A549 (cell line): Measurements from ENCODE around the gene NXN. TPM values are rescaled to one million over a fixed set of nuclear protein-coding genes. Genes with fewer than 3 reads are reported as not detected.

Experiments
- ATAC-seq, 2 experiments: fragments of 200-7000 bp in 1 of 2; fragments of >200 bp in 1 of 2; cut with Nextera tagmentation in 1 of 2; cut with Tn5 transposase in 1 of 2; 3 replicates each; pipeline versions ENCODE4 v1.8.0 to v1.9.1; 2018 to 2020; ENCODE audit warnings: mild to moderate bottlenecking in 1 of 2, moderate library complexity in 1 of 2
- CTCF ChIA-PET: fragments of 300-600 bp; sonication (Branson Sonifier 250); formaldehyde crosslinking; extraction: SDS; loops from one replicate; lab custom pipeline; 2021; ENCODE audit warnings: antibody characterized with exemption, inconsistent platforms; lab: Yijun Ruan, JAX
- POLR2A ChIA-PET: fragments of 350-600 bp; formaldehyde crosslinking; extraction: SDS; loops from one replicate; lab custom pipeline; 2021; ENCODE audit warnings: antibody characterized with exemption, inconsistent platforms; lab: Yijun Ruan, JAX
- DNase-seq, 2 experiments: peaks; one replicate each; pipeline versions ENCODE4 v3.0.0 to v3.0.0-alpha.2; 2011 to 2016; ENCODE audit warnings: low read depth in 1 of 2, low spot score in 1 of 2
- FAIRE-seq: peaks from 2 replicates; lab custom pipeline; 2011; peaks lifted over from hg19 to GRCh38; lab: Jason Lieb, UNC
- H3K27ac ChIP-seq, 2 experiments: fragments of >200 bp; sonication (Bioruptor Twin); formaldehyde crosslinking; 3 replicates each; pipeline ENCODE4 v1.5.1; 2016 to 2017
- H3K4me1 ChIP-seq: fragments of >200 bp; sonication (Bioruptor Twin); formaldehyde crosslinking; 3 replicates; pipeline ENCODE4 v1.6.1; 2016
- H3K4me2 ChIP-seq: fragments of >200 bp; sonication (Bioruptor Twin); formaldehyde crosslinking; 3 replicates; pipeline ENCODE4 v1.6.1; 2016
- H3K4me3 ChIP-seq: fragments of >200 bp; sonication (Bioruptor Twin); formaldehyde crosslinking; 3 replicates; pipeline ENCODE4 v1.5.1; 2016
- H3K9me3 ChIP-seq: fragments of >200 bp; sonication (Bioruptor Twin); formaldehyde crosslinking; 3 replicates; pipeline ENCODE4 v1.6.1; 2016
- CBX2 ChIP-seq: fragments of 200-600 bp; sonication (generic); IDR thresholded peaks from 2 replicates; pipeline ENCODE4 v1.6.1; 2016; ENCODE audit warnings: low read depth, mild to moderate bottlenecking, borderline replicate concordance
- CBX8 ChIP-seq: fragments of 200-600 bp; sonication (generic); IDR thresholded peaks from 2 replicates; pipeline ENCODE4 v1.6.1; 2016
- CEBPB ChIP-seq, 2 experiments: fragments of >200 bp in 1 of 2; sonication (Bioruptor Twin) in 1 of 2; formaldehyde crosslinking in 1 of 2; IDR thresholded peaks; 2 replicates each; pipeline ENCODE4 v1.6.1; 2012 to 2016
- GATA3 ChIP-seq: IDR thresholded peaks from 2 replicates; pipeline ENCODE4 v1.6.1; 2012; ENCODE audit warnings: borderline replicate concordance
- HEYL ChIP-seq: fragments of 250-450 bp; sonication (Bioruptor Pico); IDR thresholded peaks from 2 replicates; pipeline ENCODE4 v1.8.0; 2021; ENCODE audit warnings: mild to moderate bottlenecking, moderate library complexity
- HOXA7 ChIP-seq: fragments of 250-450 bp; sonication (Bioruptor Pico); IDR thresholded peaks from 2 replicates; pipeline ENCODE4 v1.5.0; 2020; ENCODE audit warnings: mild to moderate bottlenecking, moderate library complexity
- HOXB13 ChIP-seq: fragments of 250-450 bp; sonication (Bioruptor Pico); IDR thresholded peaks from 2 replicates; pipeline ENCODE4 v1.5.0; 2020; ENCODE audit warnings: low read depth, mild to moderate bottlenecking, moderate library complexity
- HOXB5 ChIP-seq: fragments of 250-450 bp; sonication (Bioruptor Pico); IDR thresholded peaks from 2 replicates; pipeline ENCODE4 v1.5.0; 2020; ENCODE audit warnings: mild to moderate bottlenecking, moderate library complexity
- JUN ChIP-seq, 2 experiments: fragments of >200 bp; sonication (Bioruptor Twin); formaldehyde crosslinking; IDR thresholded peaks; 2 replicates in 1 of 2; 3 replicates in 1 of 2; pipeline ENCODE4 v1.6.1; 2016 to 2017
- KDM1A ChIP-seq: fragments of 200-600 bp; sonication (generic); IDR thresholded peaks from 2 replicates; pipeline ENCODE4 v1.6.1; 2016; ENCODE audit warnings: low read depth, mild to moderate bottlenecking
- KDM5A ChIP-seq: fragments of 200-600 bp; sonication (generic); IDR thresholded peaks from 2 replicates; pipeline ENCODE4 v1.6.1; 2016; ENCODE audit warnings: antibody characterized with exemption, mild to moderate bottlenecking
- MAFK ChIP-seq: fragments of 450-650 bp; IDR thresholded peaks from 2 replicates; pipeline ENCODE4 v1.6.1; 2014; ENCODE audit not compliant: partially characterized antibody
- NPAS2 ChIP-seq: fragments of 250-450 bp; sonication (Bioruptor Pico); IDR thresholded peaks from 2 replicates; pipeline ENCODE4 v1.8.0; 2022; ENCODE audit warnings: mild to moderate bottlenecking, moderate library complexity, borderline replicate concordance
- PHF8 ChIP-seq: fragments of 200-600 bp; sonication (generic); IDR thresholded peaks from 2 replicates; pipeline ENCODE4 v1.6.1; 2016; ENCODE audit warnings: low read depth, mild to moderate bottlenecking, antibody characterized with exemption, moderate library complexity, borderline replicate concordance
- POLR2A ChIP-seq: IDR thresholded peaks from 2 replicates; pipeline ENCODE4 v1.6.1; 2012; ENCODE audit warnings: mild to moderate bottlenecking, low read length
- RAD21 ChIP-seq, 2 experiments: fragments of >200 bp in 1 of 2; sonication (Bioruptor Twin) in 1 of 2; formaldehyde crosslinking in 1 of 2; IDR thresholded peaks in 1 of 2; conservative IDR thresholded peaks in 1 of 2; 2 replicates in 1 of 2; 3 replicates in 1 of 2; pipeline ENCODE4 v1.6.1; 2012 to 2018; ENCODE audit warnings: inconsistent platforms in 1 of 2
- RNF2 ChIP-seq: fragments of 200-600 bp; sonication (generic); IDR thresholded peaks from 2 replicates; pipeline ENCODE4 v1.6.1; 2016; ENCODE audit warnings: low read depth, mild to moderate bottlenecking, antibody characterized with exemption, moderate library complexity, borderline replicate concordance
- SMC3 ChIP-seq: fragments of >200 bp; sonication (Bioruptor Twin); formaldehyde crosslinking; IDR thresholded peaks from 3 replicates; pipeline ENCODE4 v1.6.1; 2018; ENCODE audit warnings: inconsistent platforms
- TFCP2L1 ChIP-seq: fragments of 250-450 bp; sonication (Bioruptor Pico); IDR thresholded peaks from 2 replicates; pipeline ENCODE4 v1.5.0; 2021; ENCODE audit warnings: mild to moderate bottlenecking
- ZNF302 ChIP-seq: fragments of 250-450 bp; sonication (Bioruptor Pico); IDR thresholded peaks from 2 replicates; pipeline ENCODE4 v1.9.0; 2021; ENCODE audit warnings: inconsistent platforms, mild to moderate bottlenecking, moderate library complexity
- WGBS: methylation state at CpG from one replicate; pipeline ENCODE4 v1.1.6; 2017; ENCODE audit errors: missing lambda C conversion rate; 5-methylcytosine and 5-hydroxymethylcytosine counted together
- polyA plus RNA-seq, 4 experiments: library from polyadenylated mRNA; depleted of rRNA in 3 of 4; stranded (reverse); fragments of >200 nt; fragmentation: RNase III in 1 of 4; extraction: RNeasy Plus Mini Kit Qiagen cat#74134 plus additional on column Dnase treatment in 1 of 4; gene quantifications; 2 replicates in 3 of 4; 3 replicates in 1 of 4; pipeline ENCODE4 v1.2.3, GENCODE V29; 2011 to 2017
- TF ChIP-seq, protein P1 (sequence below): IDR thresholded peaks from 2 replicates; pipeline ENCODE4 v1.6.1; 2012
- TF ChIP-seq, protein P2 (sequence below): fragments of 450-650 bp; IDR thresholded peaks from 2 replicates; pipeline ENCODE4 v1.6.1; 2014; ENCODE audit warnings: antibody characterized with exemption
- TF ChIP-seq, protein P3 (sequence below): fragments of >200 bp; sonication (Bioruptor Twin); formaldehyde crosslinking; IDR thresholded peaks from 3 replicates; pipeline ENCODE4 v1.5.1; 2016
- TF ChIP-seq, protein P4 (sequence below): IDR thresholded peaks from 2 replicates; pipeline ENCODE4 v1.6.1; 2012; ENCODE audit warnings: low read depth, borderline replicate concordance
- TF ChIP-seq, protein P5 (sequence below): fragments of >200 bp; sonication (Bioruptor Twin); formaldehyde crosslinking; IDR thresholded peaks from 3 replicates; pipeline ENCODE4 v1.6.1; 2016
- TF ChIP-seq, protein P6 (sequence below): fragments of 150-350 bp; IDR thresholded peaks from 2 replicates; pipeline ENCODE4 v1.6.1; 2014; ENCODE audit warnings: low read depth, mild to moderate bottlenecking, low read length

The NXN gene
- polyA plus RNA-seq, 2 of the 4 experiments (the other 2 are of a cell fraction): 24.6 to 31.1 TPM

DNA sequence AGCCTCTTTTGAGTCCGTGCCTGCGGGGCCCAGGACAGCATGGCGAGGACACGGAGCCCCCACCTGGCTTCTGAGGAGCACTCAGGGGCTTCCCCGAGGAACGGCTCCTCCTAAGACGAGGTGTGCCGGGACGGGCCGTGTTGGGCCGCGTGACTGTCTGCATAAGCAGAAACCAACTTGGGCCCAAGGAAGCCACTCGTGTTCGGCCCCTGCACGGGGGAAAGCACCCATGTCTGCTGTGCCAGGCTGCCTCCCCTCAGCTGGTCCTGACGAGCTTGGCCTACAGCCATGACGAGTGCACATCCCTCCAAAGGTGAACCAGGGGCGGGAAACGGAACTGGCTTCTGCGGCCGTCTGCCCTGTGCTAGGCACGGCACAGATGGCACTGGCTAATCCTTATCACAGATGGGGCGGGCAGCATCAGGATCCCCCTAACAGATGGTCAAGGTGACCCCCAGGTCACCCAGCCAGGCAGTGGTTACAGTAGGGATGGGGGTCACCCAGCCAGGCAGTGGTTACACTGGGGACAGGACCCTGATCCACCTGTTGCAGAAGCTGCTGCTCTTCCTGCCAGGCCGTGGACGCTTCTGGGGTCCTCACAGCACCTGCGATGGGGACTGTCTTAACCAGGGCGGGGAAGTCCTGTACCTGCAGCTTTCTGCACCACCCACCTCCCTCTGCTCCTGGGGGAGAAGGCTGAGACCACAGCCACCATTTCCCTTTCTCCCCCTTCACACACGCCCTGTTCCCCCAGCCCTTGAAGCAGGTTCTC, 171.9 kb downstream of the NXN start:
- POLR2A ChIA-PET: no interaction called here
- CTCF ChIA-PET: interaction anchor here (1.4 to 3.2 kb wide), 3 partner anchors 12 to 189 kb away, joined by 6 to 12 read pairs (median 11); partner anchors contain the start of genes NXN and TIMM22
- WGBS: 85% methylated on average over 26 of the region's 28 CpGs
- no peaks in the 10 kb centered on the region for H3K9me3 ChIP-seq
- ATAC-seq (no peak), DNase-seq (no peak), FAIRE-seq (no peak)
- H3K4me2 ChIP-seq: no peak overlapping the region
- H3K27ac ChIP-seq: no peak overlapping the region
- no peaks in the 10 kb centered on the region for H3K4me1 ChIP-seq
- H3K4me3 ChIP-seq: no peak overlapping the region
- TF ChIP-seq HOXB13 (CRISPR knock-in tag) (no peak), RAD21 (conservative IDR thresholded peaks at IDR 0.05 in 1 of 2, IDR thresholded peaks at IDR 0.05 in 1 of 2) (no peak)
- TF ChIP-seq, protein P1, sequence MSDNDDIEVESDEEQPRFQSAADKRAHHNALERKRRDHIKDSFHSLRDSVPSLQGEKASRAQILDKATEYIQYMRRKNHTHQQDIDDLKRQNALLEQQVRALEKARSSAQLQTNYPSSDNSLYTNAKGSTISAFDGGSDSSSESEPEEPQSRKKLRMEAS: no peak

DNA sequence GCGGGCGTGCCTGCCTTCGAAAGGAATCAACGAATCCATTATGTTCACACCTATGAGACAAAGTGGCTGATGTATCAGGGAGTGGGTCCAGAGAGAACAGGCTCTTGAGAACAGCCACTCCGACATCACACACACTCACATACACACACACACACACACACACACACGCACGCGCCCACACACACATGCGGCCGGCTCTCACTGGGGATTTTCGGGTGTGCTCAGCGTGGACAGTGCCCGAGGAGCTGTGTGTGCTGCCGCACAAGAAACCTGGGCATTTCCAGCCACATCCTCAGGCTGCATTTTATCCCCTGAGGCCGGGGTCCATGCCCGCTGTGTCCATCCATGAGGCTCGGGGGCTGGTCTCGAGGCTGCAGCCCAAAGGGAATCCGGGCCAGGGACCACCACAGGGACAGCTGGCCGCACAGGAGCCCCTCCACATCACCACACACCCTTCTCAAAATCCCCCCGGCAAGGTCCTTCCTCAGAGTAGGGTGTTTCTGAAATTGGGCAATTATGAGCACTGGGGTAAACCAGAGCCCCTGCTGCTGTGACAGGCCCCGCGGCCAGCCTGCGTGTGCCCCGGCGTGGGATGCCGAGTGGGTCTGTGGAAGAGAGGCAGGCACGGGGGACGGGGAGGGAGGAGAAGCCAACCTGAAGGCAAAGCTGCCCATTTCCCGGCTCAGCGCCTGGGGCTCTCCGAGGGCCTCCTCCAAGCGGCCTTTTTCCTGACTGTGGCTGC, 172.6 kb downstream of the NXN start:
- ChIA-PET CTCF (interaction anchor here (2.0 to 3.6 kb wide), 2 partner anchors 12 to 173 kb away, joined by 12 to 24 read pairs; partner anchors contain the start of gene NXN), POLR2A (no interaction called here)
- WGBS: 80% methylated on average over 30 of the region's 33 CpGs
- H3K4me1 ChIP-seq: no peaks in the 10 kb centered on the region
- H3K9me3 ChIP-seq: no peaks in the 10 kb centered on the region
- ATAC-seq: no peak; a peak in 1 of 6 replicates
- TF ChIP-seq RAD21 (conservative IDR thresholded peaks at IDR 0.05 in 1 of 2, IDR thresholded peaks at IDR 0.05 in 1 of 2) (no peak), HOXB5 (CRISPR knock-in tag) (no peak), RNF2 (no peak), PHF8 (no peak), HEYL (CRISPR knock-in tag) (no peak), NPAS2 (CRISPR knock-in tag) (no peak), HOXA7 (CRISPR knock-in tag) (no peak), MAFK (no peak)
- TF ChIP-seq, protein P2, sequence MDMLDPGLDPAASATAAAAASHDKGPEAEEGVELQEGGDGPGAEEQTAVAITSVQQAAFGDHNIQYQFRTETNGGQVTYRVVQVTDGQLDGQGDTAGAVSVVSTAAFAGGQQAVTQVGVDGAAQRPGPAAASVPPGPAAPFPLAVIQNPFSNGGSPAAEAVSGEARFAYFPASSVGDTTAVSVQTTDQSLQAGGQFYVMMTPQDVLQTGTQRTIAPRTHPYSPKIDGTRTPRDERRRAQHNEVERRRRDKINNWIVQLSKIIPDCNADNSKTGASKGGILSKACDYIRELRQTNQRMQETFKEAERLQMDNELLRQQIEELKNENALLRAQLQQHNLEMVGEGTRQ: no peak
- TF ChIP-seq, protein P3, sequence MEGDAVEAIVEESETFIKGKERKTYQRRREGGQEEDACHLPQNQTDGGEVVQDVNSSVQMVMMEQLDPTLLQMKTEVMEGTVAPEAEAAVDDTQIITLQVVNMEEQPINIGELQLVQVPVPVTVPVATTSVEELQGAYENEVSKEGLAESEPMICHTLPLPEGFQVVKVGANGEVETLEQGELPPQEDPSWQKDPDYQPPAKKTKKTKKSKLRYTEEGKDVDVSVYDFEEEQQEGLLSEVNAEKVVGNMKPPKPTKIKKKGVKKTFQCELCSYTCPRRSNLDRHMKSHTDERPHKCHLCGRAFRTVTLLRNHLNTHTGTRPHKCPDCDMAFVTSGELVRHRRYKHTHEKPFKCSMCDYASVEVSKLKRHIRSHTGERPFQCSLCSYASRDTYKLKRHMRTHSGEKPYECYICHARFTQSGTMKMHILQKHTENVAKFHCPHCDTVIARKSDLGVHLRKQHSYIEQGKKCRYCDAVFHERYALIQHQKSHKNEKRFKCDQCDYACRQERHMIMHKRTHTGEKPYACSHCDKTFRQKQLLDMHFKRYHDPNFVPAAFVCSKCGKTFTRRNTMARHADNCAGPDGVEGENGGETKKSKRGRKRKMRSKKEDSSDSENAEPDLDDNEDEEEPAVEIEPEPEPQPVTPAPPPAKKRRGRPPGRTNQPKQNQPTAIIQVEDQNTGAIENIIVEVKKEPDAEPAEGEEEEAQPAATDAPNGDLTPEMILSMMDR: no peak
- no peak overlapping the region for H3K4me2 ChIP-seq
- H3K4me3 ChIP-seq: no peak overlapping the region
- no peak for FAIRE-seq
- DNase-seq: no peak
- no peak overlapping the region for H3K27ac ChIP-seq

DNA sequence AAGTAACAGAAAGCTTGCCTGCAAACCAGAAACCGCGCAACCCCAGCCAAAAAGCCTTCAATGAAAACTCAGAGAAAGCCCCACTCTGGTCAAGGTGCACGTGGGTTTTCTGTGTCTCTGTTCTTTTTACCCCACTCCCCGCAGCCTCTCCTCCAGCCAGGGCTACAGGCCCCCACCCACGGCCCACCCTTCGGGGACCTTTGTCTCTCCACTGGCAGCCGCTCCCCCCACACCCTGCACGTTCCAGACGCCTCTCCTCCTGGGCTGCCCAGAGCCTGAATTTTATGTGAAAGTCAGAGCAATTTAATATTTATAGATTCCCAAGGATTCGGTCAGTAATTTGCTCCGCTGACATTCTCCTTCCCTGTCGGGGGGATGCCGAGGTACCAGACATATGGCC, 173.2 kb downstream of the NXN start:
- ATAC-seq: no peak
- no peak overlapping the region for H3K27ac ChIP-seq
- FAIRE-seq: no peak
- 68% methylated on average over 12 of the region's 13 CpGs for WGBS
- DNase-seq: no peak
- POLR2A ChIA-PET: no interaction called here
- H3K4me1 ChIP-seq: no peaks in the 10 kb centered on the region
- no peak overlapping the region for H3K4me2 ChIP-seq
- no peak overlapping the region for H3K4me3 ChIP-seq
- CTCF ChIA-PET: interaction anchor here (0.6 to 3.9 kb wide), 6 partner anchors 11 to 249 kb away, joined by 3 to 24 read pairs (median 5); partner anchors contain the start of gene TIMM22
- no peaks in the 10 kb centered on the region for H3K9me3 ChIP-seq
- TF ChIP-seq CBX8: no peak
- TF ChIP-seq, protein P4, sequence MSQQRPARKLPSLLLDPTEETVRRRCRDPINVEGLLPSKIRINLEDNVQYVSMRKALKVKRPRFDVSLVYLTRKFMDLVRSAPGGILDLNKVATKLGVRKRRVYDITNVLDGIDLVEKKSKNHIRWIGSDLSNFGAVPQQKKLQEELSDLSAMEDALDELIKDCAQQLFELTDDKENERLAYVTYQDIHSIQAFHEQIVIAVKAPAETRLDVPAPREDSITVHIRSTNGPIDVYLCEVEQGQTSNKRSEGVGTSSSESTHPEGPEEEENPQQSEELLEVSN: no peak
- TF ChIP-seq, protein P5, sequence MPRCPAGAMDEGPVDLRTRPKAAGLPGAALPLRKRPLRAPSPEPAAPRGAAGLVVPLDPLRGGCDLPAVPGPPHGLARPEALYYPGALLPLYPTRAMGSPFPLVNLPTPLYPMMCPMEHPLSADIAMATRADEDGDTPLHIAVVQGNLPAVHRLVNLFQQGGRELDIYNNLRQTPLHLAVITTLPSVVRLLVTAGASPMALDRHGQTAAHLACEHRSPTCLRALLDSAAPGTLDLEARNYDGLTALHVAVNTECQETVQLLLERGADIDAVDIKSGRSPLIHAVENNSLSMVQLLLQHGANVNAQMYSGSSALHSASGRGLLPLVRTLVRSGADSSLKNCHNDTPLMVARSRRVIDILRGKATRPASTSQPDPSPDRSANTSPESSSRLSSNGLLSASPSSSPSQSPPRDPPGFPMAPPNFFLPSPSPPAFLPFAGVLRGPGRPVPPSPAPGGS: no peak
- TF ChIP-seq TFCP2L1 (CRISPR knock-in tag): no peak
- TF ChIP-seq, protein P6, sequence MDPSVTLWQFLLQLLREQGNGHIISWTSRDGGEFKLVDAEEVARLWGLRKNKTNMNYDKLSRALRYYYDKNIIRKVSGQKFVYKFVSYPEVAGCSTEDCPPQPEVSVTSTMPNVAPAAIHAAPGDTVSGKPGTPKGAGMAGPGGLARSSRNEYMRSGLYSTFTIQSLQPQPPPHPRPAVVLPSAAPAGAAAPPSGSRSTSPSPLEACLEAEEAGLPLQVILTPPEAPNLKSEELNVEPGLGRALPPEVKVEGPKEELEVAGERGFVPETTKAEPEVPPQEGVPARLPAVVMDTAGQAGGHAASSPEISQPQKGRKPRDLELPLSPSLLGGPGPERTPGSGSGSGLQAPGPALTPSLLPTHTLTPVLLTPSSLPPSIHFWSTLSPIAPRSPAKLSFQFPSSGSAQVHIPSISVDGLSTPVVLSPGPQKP: no peak
- TF ChIP-seq CEBPB (IDR thresholded peaks at IDR 0.05): no peak
- no peak for TF ChIP-seq GATA3
- no peak for TF ChIP-seq KDM1A
- no peak for TF ChIP-seq RNF2
- TF ChIP-seq, protein P1: no peak
- TF ChIP-seq ZNF302 (CRISPR knock-in tag): no peak
- no peak for TF ChIP-seq SMC3
- TF ChIP-seq KDM5A: no peak
- TF ChIP-seq CBX2: no peak
- no peak for TF ChIP-seq POLR2A
- TF ChIP-seq JUN (IDR thresholded peaks at IDR 0.05): no peak
